ENCODE data around the gene PGAP1.

DNA sequence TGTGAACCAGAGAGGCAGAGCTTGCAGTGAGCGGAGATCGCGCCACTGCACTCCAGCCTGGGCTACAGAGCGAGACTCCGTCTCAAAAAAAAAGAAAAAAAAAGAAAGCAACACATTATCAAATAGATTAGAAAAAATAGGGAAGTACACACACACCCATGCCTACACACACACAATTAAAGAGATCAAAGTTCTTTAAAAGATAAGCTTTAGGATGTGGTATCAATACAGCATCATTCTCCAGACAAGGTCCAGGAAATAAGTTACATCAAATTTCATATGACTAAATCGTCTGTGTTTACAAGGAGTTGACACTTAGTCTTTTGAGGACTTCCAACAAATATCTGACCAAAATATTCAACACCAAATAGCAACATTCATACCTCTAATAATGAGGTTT, 25.7 kb downstream of the PGAP1 start:
- TF ChIP-seq, protein P1, sequence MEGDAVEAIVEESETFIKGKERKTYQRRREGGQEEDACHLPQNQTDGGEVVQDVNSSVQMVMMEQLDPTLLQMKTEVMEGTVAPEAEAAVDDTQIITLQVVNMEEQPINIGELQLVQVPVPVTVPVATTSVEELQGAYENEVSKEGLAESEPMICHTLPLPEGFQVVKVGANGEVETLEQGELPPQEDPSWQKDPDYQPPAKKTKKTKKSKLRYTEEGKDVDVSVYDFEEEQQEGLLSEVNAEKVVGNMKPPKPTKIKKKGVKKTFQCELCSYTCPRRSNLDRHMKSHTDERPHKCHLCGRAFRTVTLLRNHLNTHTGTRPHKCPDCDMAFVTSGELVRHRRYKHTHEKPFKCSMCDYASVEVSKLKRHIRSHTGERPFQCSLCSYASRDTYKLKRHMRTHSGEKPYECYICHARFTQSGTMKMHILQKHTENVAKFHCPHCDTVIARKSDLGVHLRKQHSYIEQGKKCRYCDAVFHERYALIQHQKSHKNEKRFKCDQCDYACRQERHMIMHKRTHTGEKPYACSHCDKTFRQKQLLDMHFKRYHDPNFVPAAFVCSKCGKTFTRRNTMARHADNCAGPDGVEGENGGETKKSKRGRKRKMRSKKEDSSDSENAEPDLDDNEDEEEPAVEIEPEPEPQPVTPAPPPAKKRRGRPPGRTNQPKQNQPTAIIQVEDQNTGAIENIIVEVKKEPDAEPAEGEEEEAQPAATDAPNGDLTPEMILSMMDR (IDR thresholded peaks at IDR 0.05), result no peak
- TF ChIP-seq POLR2AphosphoS5 (IDR thresholded peaks at IDR 0.05; ENCODE audit: low read depth, low read length), result no peak
- TF ChIP-seq TCF7L2 (IDR thresholded peaks at IDR 0.05; ENCODE audit: low read depth, low read length), result no peak
- no peak for TF ChIP-seq SIN3A (IDR thresholded peaks at IDR 0.05; ENCODE audit: borderline replicate concordance, insufficient read depth, low read depth, low read length)
